Upper lobe of left lung (tissue), 4 donors: Measurements from ENCODE around the gene KRT82.

Experiments
- CTCF ChIP-seq, 6 experiments: fragments of 450-650 bp in 4 of 6; fragments of 200-600 bp in 2 of 6; sonication (generic) in 2 of 6; IDR thresholded peaks; one replicate each; pipeline ENCODE4 v1.5.1; 2016 to 2019; ENCODE audit warnings: antibody characterized with exemption in 6 of 6
- POLR2A ChIP-seq, 4 donors: fragments of 450-650 bp; IDR thresholded peaks; one replicate each; pipeline ENCODE4 v1.5.1; 2016 to 2017; ENCODE audit warnings: antibody characterized with exemption in 4 of 4, mild to moderate bottlenecking in 2 of 4
- POLR2AphosphoS5 ChIP-seq, 2 donors: sonication (generic); formaldehyde crosslinking; IDR thresholded peaks; one replicate each; pipeline ENCODE4 v1.5.1; 2017; ENCODE audit warnings: antibody characterized with exemption in 2 of 2

- TF ChIP-seq CTCF (IDR thresholded peaks at IDR 0.05): no peak
- no peak for TF ChIP-seq POLR2A (IDR thresholded peaks at IDR 0.05)
- TF ChIP-seq POLR2AphosphoS5 (IDR thresholded peaks at IDR 0.05): no peak
Measured at GRCh38 chr12:52377266-52377665, 28.9 kb downstream of the KRT82 start.
